Caco-2 (cell line): ENCODE measurements around the gene SHCBP1. TPM values are rescaled to one million over a fixed set of nuclear protein-coding genes. Genes with fewer than 3 reads are reported as not detected.
"Not testable (repeated sequence)": the region's sequence is repeated elsewhere in the genome, so short reads cannot be mapped to it uniquely, and the experiment has no call there.

Experiments
- BruUV-seq: library from RNA; stranded (reverse); fragments of 400-500 nt; replicated peaks from 2 replicates; lab custom pipeline; 2021; lab: Mats Ljungman, UMichigan
- CTCF ChIA-PET: fragments of 300-600 bp; sonication (Branson Sonifier 250); formaldehyde crosslinking; loops from one replicate; lab custom pipeline; 2022; ENCODE audit warnings: antibody characterized with exemption; lab: Charles Lee
- POLR2A ChIA-PET: fragments of 300-600 bp; sonication (Branson Sonifier 250); formaldehyde crosslinking; loops from one replicate; lab custom pipeline; 2022; ENCODE audit warnings: antibody characterized with exemption; lab: Charles Lee
- DNase-seq, 2 experiments: peaks; one replicate each; pipeline versions ENCODE4 v3.0.0 to v3.0.0-alpha.2; 2020 to 2022
- H3K27me3 ChIP-seq: replicated peaks from 2 replicates; pipeline ENCODE4 v1.6.0; 2011; ENCODE audit warnings: low read length; ENCODE audit not compliant: control insufficient read depth, insufficient read depth
- H3K36me3 ChIP-seq: 2 replicates; pipeline ENCODE4 v1.5.1; 2011; ENCODE audit warnings: low read length; ENCODE audit not compliant: control insufficient read depth, insufficient read depth
- H3K4me1 ChIP-seq: fragments of 250-450 bp; sonication (Bioruptor Pico); 2 replicates; pipeline ENCODE4 v1.5.1; 2020; ENCODE audit warnings: mild to moderate bottlenecking
- H3K4me3 ChIP-seq: 2 replicates; pipeline ENCODE4 v1.5.1; 2011; ENCODE audit warnings: low read depth, mild to moderate bottlenecking, control low read depth, low read length
- H3K9me3 ChIP-seq: fragments of 250-450 bp; sonication (Bioruptor Pico); 2 replicates; pipeline ENCODE4 v1.5.1; 2020; ENCODE audit warnings: mild to moderate bottlenecking, moderate library complexity
- H3K27ac Mint-ChIP-seq: one replicate; pipeline ENCODE4 v1.8.0; 2022; ENCODE audit warnings: mixed read lengths; ENCODE audit not compliant: unreplicated experiment
- H3K27me3 Mint-ChIP-seq: one replicate; pipeline ENCODE4 v1.8.0; 2022; ENCODE audit warnings: mixed read lengths; ENCODE audit not compliant: insufficient read depth, unreplicated experiment
- H3K36me3 Mint-ChIP-seq: one replicate; pipeline ENCODE4 v1.8.0; 2022; ENCODE audit warnings: mild to moderate bottlenecking, mixed read lengths; ENCODE audit not compliant: insufficient read depth, unreplicated experiment
- H3K4me1 Mint-ChIP-seq: one replicate; pipeline ENCODE4 v1.8.0; 2022; ENCODE audit warnings: low read depth, mixed read lengths; ENCODE audit not compliant: unreplicated experiment
- H3K4me3 Mint-ChIP-seq: one replicate; pipeline ENCODE4 v1.8.0; 2022; ENCODE audit warnings: mild to moderate bottlenecking, moderate library complexity, mixed read lengths; ENCODE audit not compliant: unreplicated experiment
- H3K9me3 Mint-ChIP-seq: one replicate; pipeline ENCODE4 v1.8.0; 2022; ENCODE audit warnings: mixed read lengths; ENCODE audit not compliant: unreplicated experiment
- CTCF ChIP-seq, 2 experiments: fragments of 200-600 bp in 1 of 2; IDR thresholded peaks; 1 replicate in 1 of 2; 2 replicates in 1 of 2; pipeline versions ENCODE4 v1.5.1 to v1.8.0; 2011 to 2022; ENCODE audit warnings: antibody characterized with exemption in 1 of 2, control low read depth in 1 of 2, inconsistent platforms in 1 of 2, low read depth in 1 of 2, low read length in 1 of 2, mild to moderate bottlenecking in 1 of 2, moderate library complexity in 1 of 2; ENCODE audit not compliant: insufficient read depth in 1 of 2, severe bottlenecking in 1 of 2, unreplicated experiment in 1 of 2
- intact Hi-C: fragments of 100-400 bp; cut with micrococcal nuclease; formaldehyde crosslinking; loops from one replicate; pipeline ENCODE4 v1.10.0; 2022; ENCODE audit not compliant: unreplicated experiment
- total RNA-seq: library from RNA; stranded (reverse); gene quantifications from 2 replicates; pipeline ENCODE4 v1.2.3, GENCODE V29; 2022

The SHCBP1 gene
- total RNA-seq, 1 experiment from 2014 or later = 23.3 TPM

- no peak overlapping the region for H3K27ac Mint-ChIP-seq
- no peaks in the 10 kb centered on the region for H3K9me3 Mint-ChIP-seq
- H3K9me3 ChIP-seq = no peaks in the 10 kb centered on the region
- H3K4me1 Mint-ChIP-seq = no peaks in the 10 kb centered on the region
- no TSS peak for BruUV-seq
- no peak for TF ChIP-seq CTCF (IDR thresholded peaks at IDR 0.05; ENCODE audit: insufficient read depth in 1 of 2, low read depth in 1 of 2, low read length in 1 of 2, severe bottlenecking in 1 of 2, unreplicated experiment in 1 of 2)
- H3K27me3 Mint-ChIP-seq = no peaks in the 10 kb centered on the region
- intact Hi-C loops = loop anchor here (2.0 kb wide), 1 partner anchor 61 kb away; the partner anchor contains the start of genes ORC6 and VPS35
- POLR2A ChIA-PET = no interaction called here
- peaks cover 6% of the 10 kb centered on the region; the same call in 1 of the 2 replicates for H3K4me1 ChIP-seq
- no peaks in the 10 kb centered on the region for H3K27me3 ChIP-seq
- no peak for DNase-seq
- no peak overlapping the region for H3K4me3 Mint-ChIP-seq
- H3K36me3 Mint-ChIP-seq = no peaks in the 10 kb centered on the region
- H3K4me3 ChIP-seq = no peak overlapping the region
- CTCF ChIA-PET = interaction anchor here (1.2 kb wide), 1 partner anchor 17 kb away, joined by 3 read pairs; no protein-coding TSS in a partner anchor
- H3K36me3 ChIP-seq = no peaks in the 10 kb centered on the region
These were observed 6.6 kb upstream of the SHCBP1 start for GRCh38 chr16:46627746-46628145.

GRCh38 chr16:46626681-46627080 lies 5.5 kb upstream of the SHCBP1 start:
- H3K36me3 Mint-ChIP-seq, H3K4me3 Mint-ChIP-seq, H3K4me3 ChIP-seq, H3K27me3 Mint-ChIP-seq, POLR2A ChIA-PET, H3K27ac Mint-ChIP-seq, BruUV-seq, H3K27me3 ChIP-seq, H3K36me3 ChIP-seq, H3K9me3 ChIP-seq, H3K4me1 ChIP-seq, H3K9me3 Mint-ChIP-seq, DNase-seq, H3K4me1 Mint-ChIP-seq, intact Hi-C loops: not testable (repeated sequence)
- CTCF ChIA-PET = interaction anchor here (1.2 kb wide), 1 partner anchor 18 kb away, joined by 3 read pairs; no protein-coding TSS in a partner anchor

GRCh38 chr16:46624862-46625261 lies 3.7 kb upstream of the SHCBP1 start:
- H3K27me3 Mint-ChIP-seq, POLR2A ChIA-PET, CTCF ChIA-PET, H3K27ac Mint-ChIP-seq, H3K4me1 Mint-ChIP-seq, H3K36me3 Mint-ChIP-seq, H3K4me1 ChIP-seq, H3K9me3 ChIP-seq, H3K27me3 ChIP-seq, DNase-seq, intact Hi-C loops, H3K36me3 ChIP-seq, BruUV-seq, H3K9me3 Mint-ChIP-seq, H3K4me3 Mint-ChIP-seq, H3K4me3 ChIP-seq: not testable (repeated sequence)

- CTCF ChIA-PET, H3K9me3 ChIP-seq, H3K9me3 Mint-ChIP-seq, intact Hi-C loops, H3K27ac Mint-ChIP-seq, H3K27me3 Mint-ChIP-seq, BruUV-seq, H3K36me3 ChIP-seq, H3K27me3 ChIP-seq, H3K36me3 Mint-ChIP-seq, H3K4me3 Mint-ChIP-seq, H3K4me3 ChIP-seq, H3K4me1 ChIP-seq, POLR2A ChIA-PET, DNase-seq, H3K4me1 Mint-ChIP-seq: not testable (repeated sequence)
These were observed 2.5 kb upstream of the SHCBP1 start for GRCh38 chr16:46623707-46624106.

GRCh38 chr16:46623246-46623645 lies 2.1 kb upstream of the SHCBP1 start:
- CTCF ChIA-PET, DNase-seq, H3K4me1 ChIP-seq, H3K36me3 Mint-ChIP-seq, BruUV-seq, H3K9me3 ChIP-seq, H3K9me3 Mint-ChIP-seq, H3K4me1 Mint-ChIP-seq, H3K27me3 ChIP-seq, POLR2A ChIA-PET, H3K27me3 Mint-ChIP-seq, intact Hi-C loops, H3K4me3 Mint-ChIP-seq, H3K27ac Mint-ChIP-seq, H3K36me3 ChIP-seq, H3K4me3 ChIP-seq: not testable (repeated sequence)
